OCI-LY3 (cell line): ENCODE data around the gene HINFP.
A peak's percentile ranks its signal among the peaks of the same experiment; 100 is the strongest.

Experiments
- H2AFZ ChIP-seq: fragments of 200-600, 300-600 bp; shearing (Covaris generic); 2 replicates; pipeline ENCODE4 v1.6.0; 2014; ENCODE audit warnings: antibody characterized with exemption, low read depth, low read length
- H3K27ac ChIP-seq: fragments of 200-600, 300-600 bp; sonication (generic); 2 replicates; pipeline ENCODE4 v1.5.1; 2014; ENCODE audit warnings: mild to moderate bottlenecking, low read length, moderate library complexity, mixed read lengths
- H3K27me3 ChIP-seq: fragments of 200-600, 300-600 bp; sonication (generic); 2 replicates; pipeline ENCODE4 v1.6.1; 2014; ENCODE audit warnings: low read depth, low read length, mixed read lengths
- H3K36me3 ChIP-seq: fragments of 200-600, 300-600 bp; sonication (generic); replicated peaks from 2 replicates; pipeline ENCODE3; 2014; ENCODE audit warnings: low read depth, low read length, mixed read lengths
- H3K4me1 ChIP-seq: fragments of 300-600, 200-600 bp; sonication (generic); 2 replicates; pipeline ENCODE4 v1.6.1; 2014; ENCODE audit warnings: low read length, mixed read lengths
- H3K4me2 ChIP-seq: fragments of 200-600, 300-600 bp; sonication (generic); 2 replicates; pipeline ENCODE4 v1.6.1; 2014; ENCODE audit warnings: low read length, mixed read lengths
- H3K4me3 ChIP-seq: fragments of 300-600, 200-600 bp; sonication (generic); 2 replicates; pipeline ENCODE4 v1.5.1; 2014; ENCODE audit warnings: antibody characterized with exemption, mild to moderate bottlenecking, low read length, moderate library complexity
- H3K79me2 ChIP-seq: fragments of 300-600, 200-600 bp; shearing (Covaris generic); 2 replicates; pipeline ENCODE4 v1.6.1; 2014; ENCODE audit warnings: mild to moderate bottlenecking, low read length, mixed read lengths
- H3K9ac ChIP-seq: fragments of 300-600, 200-600 bp; shearing (Covaris generic); 2 replicates; pipeline ENCODE4 v1.6.0; 2014; ENCODE audit warnings: mild to moderate bottlenecking, low read length, moderate library complexity
- H3K9me3 ChIP-seq: fragments of 200-600, 300-600 bp; shearing (Covaris generic); 2 replicates; pipeline ENCODE4 v1.6.1; 2014; ENCODE audit warnings: low read length, mixed read lengths; ENCODE audit not compliant: insufficient read depth
- H4K20me1 ChIP-seq: fragments of 200-600, 300-600 bp; sonication (generic); 2 replicates; pipeline ENCODE4 v1.6.1; 2016; ENCODE audit warnings: low read length, mixed read lengths; ENCODE audit not compliant: insufficient read depth
- CTCF ChIP-seq: fragments of 200-600, 300-600 bp; sonication (generic); IDR thresholded peaks from 2 replicates; pipeline ENCODE4 v1.5.1; 2014; ENCODE audit warnings: antibody characterized with exemption, low read length, low read depth
- EZH2phosphoT487 ChIP-seq: fragments of 200-600 bp; shearing (Covaris generic); IDR thresholded peaks from 2 replicates; pipeline ENCODE4 v1.6.1; 2018; ENCODE audit warnings: antibody characterized with exemption, mixed run types, low read depth

Gene HINFP

GRCh38 chr11:119144825-119145486, 23.6 kb downstream of the HINFP start:
- TF ChIP-seq CTCF = peak; percentile 42
- TF ChIP-seq EZH2phosphoT487 = no peak
- H3K36me3 ChIP-seq = no peaks in the 10 kb centered on the region
- no peak overlapping the region for H2AFZ ChIP-seq
- H3K4me1 ChIP-seq = peaks cover 16% of the 10 kb centered on the region
- H3K4me2 ChIP-seq = no peak overlapping the region
- H3K27me3 ChIP-seq = peaks cover 13% of the 10 kb centered on the region
- no peak overlapping the region for H3K9ac ChIP-seq
- H3K79me2 ChIP-seq = no peaks in the 10 kb centered on the region
- no peaks in the 10 kb centered on the region for H3K9me3 ChIP-seq
- H3K4me3 ChIP-seq = no peak overlapping the region
- no peak overlapping the region for H3K27ac ChIP-seq
- H4K20me1 ChIP-seq = no peaks in the 10 kb centered on the region

- H3K4me2 ChIP-seq = no peak overlapping the region
- H3K27me3 ChIP-seq = peaks cover 17% of the 10 kb centered on the region
- no peaks in the 10 kb centered on the region for H3K79me2 ChIP-seq
- no peaks in the 10 kb centered on the region for H4K20me1 ChIP-seq
- peaks cover 17% of the 10 kb centered on the region for H3K4me1 ChIP-seq
- H3K27ac ChIP-seq = no peak overlapping the region
- H3K9ac ChIP-seq = no peak overlapping the region
- TF ChIP-seq CTCF (no peak), EZH2phosphoT487 (no peak)
- no peak overlapping the region for H2AFZ ChIP-seq
- no peaks in the 10 kb centered on the region for H3K9me3 ChIP-seq
- H3K4me3 ChIP-seq = no peak overlapping the region
- H3K36me3 ChIP-seq = no peaks in the 10 kb centered on the region
Measured at GRCh38 chr11:119145551-119145950, 24.2 kb downstream of the HINFP start.

- peak overlapping the region; percentile 80 for H3K4me3 ChIP-seq
- H3K79me2 ChIP-seq = no peaks in the 10 kb centered on the region
Measured at GRCh38 chr11:119147604-119148333, 26.4 kb downstream of the HINFP start.

More at GRCh38 chr11:119147604-119148333, 26.4 kb downstream of the HINFP start:
- peaks cover 25% of the 10 kb centered on the region for H3K4me1 ChIP-seq
- TF ChIP-seq CTCF (no peak), EZH2phosphoT487 (no peak)
- no peaks in the 10 kb centered on the region for H4K20me1 ChIP-seq
- peak overlapping the region; percentile 91 for H3K4me2 ChIP-seq
- no peak overlapping the region for H3K9ac ChIP-seq
- peaks cover 17% of the 10 kb centered on the region for H3K27me3 ChIP-seq
- no peaks in the 10 kb centered on the region for H3K9me3 ChIP-seq
- H2AFZ ChIP-seq = 0 out of 2 replicates have a peak overlapping the region, but pooled peaks have one; percentile 55
- H3K36me3 ChIP-seq = no peaks in the 10 kb centered on the region
- no peak overlapping the region for H3K27ac ChIP-seq
